HepG2 (cell line): Measurements from ENCODE around the gene TSHZ1. TPM values are rescaled to one million over a fixed set of nuclear protein-coding genes. Genes with fewer than 3 reads are reported as not detected.

Source experiments
- ATAC-seq: fragments of 200-7000 bp; cut with Tn5 transposase; 3 replicates; pipeline ENCODE4 v1.9.1; 2020; ENCODE audit warnings: mild to moderate bottlenecking, moderate library complexity
- BruUV-seq: library from RNA; stranded (reverse); fragments of 400-500 nt; replicated peaks from 2 replicates; lab custom pipeline; 2021; lab: Mats Ljungman, UMichigan
- CTCF ChIA-PET: fragments of 300-600 bp; formaldehyde crosslinking; extraction: SDS; loops from one replicate; lab custom pipeline; 2021; ENCODE audit warnings: low total read pairs, inconsistent platforms, low intra/inter-chr PET ratio; lab: Yijun Ruan, JAX
- POLR2A ChIA-PET: fragments of 350-600 bp; sonication (Branson Sonifier 250); formaldehyde crosslinking; loops from one replicate; lab custom pipeline; 2020; ENCODE audit warnings: antibody characterized with exemption, inconsistent platforms; lab: Yijun Ruan, JAX
- DNase-seq: peaks from one replicate; pipeline ENCODE4 v3.0.0-alpha.2; 2015; ENCODE audit warnings: low spot score
- FAIRE-seq: peaks from 3 replicates; lab custom pipeline; 2011; peaks lifted over from hg19 to GRCh38; lab: Jason Lieb, UNC
- H2AFZ ChIP-seq: one replicate; pipeline ENCODE4 v1.6.1; 2011; ENCODE audit warnings: low read length, inconsistent platforms
- H3K27ac ChIP-seq: fragments of 300-600 bp; 3 replicates; pipeline ENCODE4 v1.8.0; 2011; ENCODE audit warnings: mixed run types, mild to moderate bottlenecking, mixed read lengths, low read length, inconsistent platforms; ENCODE audit not compliant: insufficient read depth; ENCODE audit errors: extremely low read length
- H3K27me3 ChIP-seq, 2 experiments: fragments of 200-600 bp in 1 of 2; 2 replicates in 1 of 2; 3 replicates in 1 of 2; pipeline versions ENCODE4 v1.6.0 to v1.8.0; 2011; ENCODE audit warnings: low read length in 2 of 2, mild to moderate bottlenecking in 2 of 2, moderate library complexity in 2 of 2, inconsistent platforms in 1 of 2; ENCODE audit not compliant: insufficient read depth in 2 of 2, control insufficient read depth in 1 of 2
- H3K36me3 ChIP-seq, 2 experiments: fragments of 200-600 bp in 1 of 2; replicated peaks in 1 of 2; 2 replicates in 1 of 2; 3 replicates in 1 of 2; pipeline versions ENCODE4 v1.5.1 to v1.8.0; 2011; ENCODE audit warnings: low read length in 2 of 2, inconsistent platforms in 1 of 2; ENCODE audit not compliant: insufficient read depth in 2 of 2, control insufficient read depth in 1 of 2
- H3K4me1 ChIP-seq: 2 replicates; pipeline ENCODE4 v1.5.1; 2012; ENCODE audit warnings: low read length, inconsistent platforms; ENCODE audit not compliant: insufficient read depth
- H3K4me2 ChIP-seq: 2 replicates; pipeline ENCODE4 v1.6.0; 2011; ENCODE audit warnings: low read depth, low read length, inconsistent platforms
- H3K4me3 ChIP-seq, 3 experiments: fragments of 200-600 bp in 1 of 3; sonication (generic), shearing (Covaris generic) in 1 of 3; replicated peaks in 1 of 3; 2 replicates each; pipeline ENCODE4 v1.5.1; 2011 to 2016; ENCODE audit warnings: low read length in 3 of 3, inconsistent platforms in 2 of 3, low read depth in 2 of 3, mild to moderate bottlenecking in 2 of 3, control low read depth in 1 of 3, mixed read lengths in 1 of 3; ENCODE audit not compliant: insufficient read depth in 1 of 3
- H3K79me2 ChIP-seq: one replicate; pipeline ENCODE4 v1.6.1; 2011; ENCODE audit warnings: low read length, inconsistent platforms; ENCODE audit not compliant: insufficient read depth
- H3K9ac ChIP-seq: 2 replicates; pipeline ENCODE4 v1.6.0; 2011; ENCODE audit warnings: mild to moderate bottlenecking, low read depth, low read length, inconsistent platforms; ENCODE audit not compliant: insufficient read depth
- H3K9me3 ChIP-seq: 2 replicates; pipeline ENCODE4 v1.5.1; 2012; ENCODE audit warnings: mild to moderate bottlenecking, low read length
- H4K20me1 ChIP-seq: 2 replicates; pipeline ENCODE4 v1.6.0; 2011; ENCODE audit warnings: inconsistent platforms, mild to moderate bottlenecking, low read length, moderate library complexity; ENCODE audit not compliant: insufficient read depth
- ATF7 ChIP-seq, 2 experiments: fragments of 450-650 bp in 1 of 2; sonication (generic) in 1 of 2; formaldehyde crosslinking in 1 of 2; IDR thresholded peaks; 2 replicates each; pipeline versions ENCODE4 v1.4.0 to v1.6.1; 2016 to 2020; ENCODE audit warnings: antibody characterized with exemption in 1 of 2, mild to moderate bottlenecking in 1 of 2, missing genetic modification reagents in 1 of 2
- CREB1 ChIP-seq, 2 experiments: fragments of 450-650 bp in 1 of 2; IDR thresholded peaks; 2 replicates each; pipeline ENCODE4 v1.6.1; 2016 to 2017; ENCODE audit warnings: control low read depth in 1 of 2, mild to moderate bottlenecking in 1 of 2, missing compliant biosample characterization in 1 of 2, missing genetic modification characterization in 1 of 2
- HNRNPK ChIP-seq: fragments of 200-400 bp; formaldehyde crosslinking; IDR thresholded peaks from 2 replicates; pipeline ENCODE4 v1.6.1; 2018; ENCODE audit warnings: low read length, low read depth, moderate library complexity, mild to moderate bottlenecking; ENCODE audit not compliant: poor library complexity, severe bottlenecking
- LBX2 ChIP-seq: sonication (generic); formaldehyde crosslinking; IDR thresholded peaks from 2 replicates; pipeline ENCODE4 v1.5.0; 2020; ENCODE audit warnings: missing genetic modification reagents, mild to moderate bottlenecking, borderline replicate concordance
- MTF1 ChIP-seq: sonication (generic); formaldehyde crosslinking; IDR thresholded peaks from 2 replicates; pipeline ENCODE4 v1.5.0; 2020; ENCODE audit warnings: missing genetic modification reagents
- PHF8 ChIP-seq: sonication (generic); formaldehyde crosslinking; IDR thresholded peaks from 2 replicates; pipeline ENCODE4 v1.5.0; 2020; ENCODE audit warnings: missing genetic modification reagents
- ZBTB25 ChIP-seq: IDR thresholded peaks from 2 replicates; pipeline ENCODE4 v1.6.1; 2018; ENCODE audit warnings: missing genetic modification reagents
- ZBTB38 ChIP-seq: sonication (generic); formaldehyde crosslinking; IDR thresholded peaks from 2 replicates; pipeline ENCODE4 v1.5.1; 2020; ENCODE audit warnings: mild to moderate bottlenecking, missing genetic modification reagents
- ZBTB7B ChIP-seq: sonication (generic); formaldehyde crosslinking; IDR thresholded peaks from 2 replicates; pipeline ENCODE4 v1.4.0; 2020; ENCODE audit warnings: missing genetic modification reagents
- ZNF224 ChIP-seq: sonication (generic); formaldehyde crosslinking; IDR thresholded peaks from 2 replicates; pipeline ENCODE4 v1.5.0; 2020; ENCODE audit warnings: mild to moderate bottlenecking, missing genetic modification reagents
- ZNF570 ChIP-seq: sonication (generic); formaldehyde crosslinking; IDR thresholded peaks from 2 replicates; pipeline ENCODE4 v1.4.0; 2020; ENCODE audit warnings: mild to moderate bottlenecking, missing genetic modification reagents, borderline replicate concordance
- WGBS: methylation state at CpG from one replicate; pipeline ENCODE4 v1.1.6; 2017; ENCODE audit warnings: low lambda C conversion rate; 5-methylcytosine and 5-hydroxymethylcytosine counted together
- in situ Hi-C: cut with HindIII; loops from 2 replicates; pipeline ENCODE4 v1.10.0; 2017; ENCODE audit warnings: low pct_unique_long_range_greater_than_20kb; ENCODE audit not compliant: extremely low pct_ligation_motif_present
- intact Hi-C: fragments of 100-400 bp; cut with micrococcal nuclease; formaldehyde crosslinking; loops from one replicate; pipeline ENCODE4 v1.10.0; 2022; ENCODE audit not compliant: unreplicated experiment
- polyA plus RNA-seq, 8 experiments: library from polyadenylated mRNA; depleted of rRNA in 3 of 8; stranded (reverse) in 7 of 8; unstranded in 1 of 8; fragments of >200 nt; fragmentation: Illumina TruSeq in 4 of 8; extraction: Trizol in 4 of 8; gene quantifications; 2 replicates each; pipeline versions ENCODE4 v1.2.1 to v1.2.3, GENCODE V29; 2011 to 2016; ENCODE audit warnings: low read depth in 4 of 8, missing spikeins in 1 of 8, mixed read lengths in 1 of 8; ENCODE audit not compliant: insufficient read depth in 1 of 8
- total RNA-seq, 5 experiments: library from RNA; depleted of rRNA; stranded (reverse); fragments of >200 nt; fragmentation: Illumina TruSeq; extraction: Trizol; gene quantifications; 2 replicates each; pipeline ENCODE4 v1.2.3, GENCODE V29; 2016; ENCODE audit warnings: low read depth in 1 of 5

The TSHZ1 gene
- total and polyA plus RNA-seq, 2 of the 13 experiments (the other 11 are each of a cell fraction or from before 2014, with no cell fraction given), result 2.5 to 2.7 TPM

GRCh38 chr18:75282746-75283145 lies 72.1 kb downstream of the TSHZ1 start:
- Histone ChIP-seq H3K36me3 (peaks cover 3 to 10% of the 10 kb centered on the region in 2 experiments; a peak in 4 of 5 replicates), H3K4me1 (no peaks in the 10 kb centered on the region), H4K20me1 (no peaks in the 10 kb centered on the region), H3K27ac (no peak overlapping the region), H3K9me3 (no peaks in the 10 kb centered on the region), H3K4me3 (no peak overlapping the region), H3K79me2 (no peaks in the 10 kb centered on the region), H3K9ac (no peak overlapping the region), H2AFZ (no peak overlapping the region), H3K4me2 (no peak overlapping the region)
- ATAC-seq (no peak), FAIRE-seq (no peak), DNase-seq (no peak)
- no TSS peak for BruUV-seq
- ChIA-PET CTCF (no interaction called here), POLR2A (no interaction called here)
- intact Hi-C loops, result no loop called here
- WGBS, result 95% methylated on average over 4 of the region's 15 CpGs
- in situ Hi-C loops, result no loop called here
- TF ChIP-seq ZNF570 (CRISPR knock-in tag) (no peak), ZBTB25 (CRISPR knock-in tag) (no peak), HNRNPK (no peak), MTF1 (CRISPR knock-in tag) (no peak)
- TF ChIP-seq, all 625 proteins: peak for 0
- no peaks in the 10 kb centered on the region for H3K27me3 ChIP-seq

- no peak overlapping the region for H3K4me2 ChIP-seq
- 92% methylated on average over 7 of the region's 7 CpGs for WGBS
- ChIA-PET CTCF (no interaction called here), POLR2A (no interaction called here)
- no peaks in the 10 kb centered on the region for H3K27me3 ChIP-seq
- no peak for FAIRE-seq
- H3K4me1 ChIP-seq, result no peaks in the 10 kb centered on the region
- H2AFZ ChIP-seq, result no peak overlapping the region
- no peak overlapping the region for H3K27ac ChIP-seq
- no peaks in the 10 kb centered on the region for H3K9me3 ChIP-seq
- in situ Hi-C loops, result no loop called here
- no peaks in the 10 kb centered on the region for H3K79me2 ChIP-seq
- no peak overlapping the region for H3K9ac ChIP-seq
- TF ChIP-seq CREB1 (IDR thresholded peaks at IDR 0.05) (peak; percentile 66), CREB1 (CRISPR knock-in tag; IDR thresholded peaks at IDR 0.05) (no peak), LBX2 (CRISPR knock-in tag) (no peak), ZBTB7B (CRISPR knock-in tag) (no peak), ZNF224 (no peak), PHF8 (no peak), ATF7 (IDR thresholded peaks at IDR 0.05) (peak; percentile 92), ATF7 (CRISPR knock-in tag; IDR thresholded peaks at IDR 0.05) (no peak), ZBTB38 (CRISPR knock-in tag) (no peak)
- H3K4me3 ChIP-seq, result no peak overlapping the region
- no peak for DNase-seq
- ATAC-seq, result no peak
- no peaks in the 10 kb centered on the region for H4K20me1 ChIP-seq
- intact Hi-C loops, result no loop called here
- H3K36me3 ChIP-seq, result peaks cover 5 to 15% of the 10 kb centered on the region in 2 experiments; a peak in 4 of 5 replicates
- no TSS peak for BruUV-seq
Observed at GRCh38 chr18:75283731-75284130, 73.1 kb downstream of the TSHZ1 start.
